HCT116 (cell line): Measurements from ENCODE around the gene CDYL. TPM values are rescaled to one million over a fixed set of nuclear protein-coding genes. Genes with fewer than 3 reads are reported as not detected.

Experiments
- ATAC-seq: fragments of 200-7000 bp; cut with Tn5 transposase; 2 replicates; pipeline ENCODE4 v1.9.1; 2020; ENCODE audit warnings: mild to moderate bottlenecking, moderate library complexity
- BruUV-seq: library from RNA; stranded (reverse); fragments of 400-500 nt; replicated peaks from 2 replicates; lab custom pipeline; 2021; lab: Mats Ljungman, UMichigan
- CTCF ChIA-PET: fragments of 300-600 bp; sonication (Branson Sonifier 250); formaldehyde crosslinking; loops from one replicate; lab custom pipeline; 2021; ENCODE audit warnings: antibody characterized with exemption; lab: Charles Lee
- POLR2A ChIA-PET: fragments of 300-600, 350-600 bp; sonication (Branson Sonifier 250); formaldehyde crosslinking; loops from one replicate; lab custom pipeline; 2021; ENCODE audit warnings: antibody characterized with exemption; lab: Charles Lee
- RAD21 ChIA-PET, 2 experiments: fragments of 300-600 bp; sonication (Branson Sonifier 250); formaldehyde crosslinking; loops; one replicate each; lab custom pipeline; 2023; ENCODE audit warnings: low total read pairs in 2 of 2; ENCODE audit not compliant: uncharacterized antibody in 2 of 2, unreplicated experiment in 2 of 2, low non-redundant PET in 1 of 2; lab: Charles Lee
- DNase-seq: peaks from one replicate; pipeline ENCODE4 v3.0.0-alpha.2; 2010; ENCODE audit warnings: low read depth, low spot score
- H2AFZ ChIP-seq: fragments of 200-600 bp; shearing (Covaris generic), sonication (generic); 2 replicates; pipeline ENCODE4 v1.6.1; 2017; ENCODE audit warnings: low read depth, mixed run types, mixed read lengths, antibody characterized with exemption, low read length; ENCODE audit not compliant: poor library complexity, severe bottlenecking
- H3K27ac ChIP-seq: 2 replicates; pipeline ENCODE4 v1.5.1; 2012; ENCODE audit warnings: low read depth, low read length
- H3K27me3 ChIP-seq: fragments of 200-600 bp; sonication (generic); 2 replicates; pipeline ENCODE4 v1.6.1; 2016; ENCODE audit warnings: mixed run types, low read length, mixed read lengths; ENCODE audit not compliant: insufficient read depth
- H3K36me3 ChIP-seq, 2 experiments: fragments of 200-500 bp in 1 of 2; fragments of 200-600 bp in 1 of 2; sonication (Bioruptor generic) in 1 of 2; sonication (generic) in 1 of 2; 2 replicates each; pipeline versions ENCODE4 v1.5.1 to v1.6.1; 2014 to 2016; ENCODE audit warnings: low read length in 2 of 2, inconsistent platforms in 1 of 2, mixed read lengths in 1 of 2, mixed run types in 1 of 2; ENCODE audit not compliant: insufficient read depth in 2 of 2, control insufficient read depth in 1 of 2
- H3K4me1 ChIP-seq, 2 experiments: fragments of 200-600 bp in 1 of 2; sonication (generic) in 1 of 2; 2 replicates each; pipeline versions ENCODE4 v1.5.1 to v1.6.1; 2012 to 2017; ENCODE audit warnings: low read length in 2 of 2, inconsistent platforms in 1 of 2, mild to moderate bottlenecking in 1 of 2, mixed read lengths in 1 of 2, mixed run types in 1 of 2, moderate library complexity in 1 of 2; ENCODE audit not compliant: insufficient read depth in 2 of 2, control insufficient read depth in 1 of 2
- H3K4me2 ChIP-seq: fragments of 200-600 bp; sonication (generic); 2 replicates; pipeline ENCODE4 v1.6.1; 2017; ENCODE audit warnings: mixed run types, low read length, mixed read lengths
- H3K4me3 ChIP-seq, 2 experiments: fragments of 200-600 bp in 1 of 2; sonication (generic) in 1 of 2; replicated peaks in 1 of 2; 2 replicates each; pipeline ENCODE4 v1.5.1; 2011 to 2016; ENCODE audit warnings: low read length in 2 of 2, control low read depth in 1 of 2, low read depth in 1 of 2, mild to moderate bottlenecking in 1 of 2, mixed read lengths in 1 of 2, mixed run types in 1 of 2
- H3K79me2 ChIP-seq: fragments of 200-600 bp; sonication (generic); 2 replicates; pipeline ENCODE4 v1.6.1; 2017; ENCODE audit warnings: mild to moderate bottlenecking, mixed run types, low read length, moderate library complexity, mixed read lengths; ENCODE audit not compliant: insufficient read depth
- H3K9ac ChIP-seq: fragments of 200-600 bp; sonication (generic); 2 replicates; pipeline ENCODE4 v1.6.1; 2016; ENCODE audit warnings: low read length, mixed read lengths
- H3K9me2 ChIP-seq: fragments of 200-600 bp; sonication (generic), shearing (Covaris generic); 2 replicates; pipeline ENCODE4 v1.6.1; 2017; ENCODE audit warnings: mixed run types, mild to moderate bottlenecking, moderate library complexity; ENCODE audit not compliant: insufficient read depth
- H3K9me3 ChIP-seq, 2 experiments: fragments of 200-500 bp in 1 of 2; fragments of 200-600 bp in 1 of 2; sonication (Bioruptor generic) in 1 of 2; sonication (generic) in 1 of 2; 2 replicates each; pipeline ENCODE4 v1.6.1; 2014 to 2017; ENCODE audit warnings: low read length in 2 of 2, mixed read lengths in 2 of 2, inconsistent platforms in 1 of 2, low read depth in 1 of 2, mild to moderate bottlenecking in 1 of 2, mixed run types in 1 of 2, moderate library complexity in 1 of 2; ENCODE audit not compliant: control insufficient read depth in 1 of 2, insufficient read depth in 1 of 2
- H4K20me1 ChIP-seq: fragments of 200-600 bp; sonication (generic), shearing (Covaris generic); 2 replicates; pipeline ENCODE4 v1.6.1; 2017; ENCODE audit warnings: mixed run types, mild to moderate bottlenecking, moderate library complexity; ENCODE audit not compliant: insufficient read depth
- CBX3 ChIP-seq: IDR thresholded peaks from 2 replicates; pipeline ENCODE4 v1.6.1; 2012; ENCODE audit warnings: low read depth
- CEBPB ChIP-seq: IDR thresholded peaks from 2 replicates; pipeline ENCODE4 v1.6.1; 2012; ENCODE audit warnings: low read depth
- CTCF ChIP-seq, 3 experiments: fragments of 200-600 bp in 1 of 3; sonication (generic) in 1 of 3; IDR thresholded peaks in 2 of 3; conservative IDR thresholded peaks in 1 of 3; 2 replicates each; pipeline ENCODE4 v1.5.1; 2012 to 2017; ENCODE audit warnings: low read depth in 2 of 3, low read length in 2 of 3, antibody characterized with exemption in 1 of 3, borderline replicate concordance in 1 of 3, control low read depth in 1 of 3, mild to moderate bottlenecking in 1 of 3, mixed read lengths in 1 of 3, mixed run types in 1 of 3, moderate library complexity in 1 of 3; ENCODE audit not compliant: insufficient read depth in 1 of 3
- EGR1 ChIP-seq: IDR thresholded peaks from 2 replicates; pipeline ENCODE4 v1.6.1; 2012; ENCODE audit warnings: low read depth
- POLR2AphosphoS5 ChIP-seq: IDR thresholded peaks from 2 replicates; pipeline ENCODE4 v1.6.1; 2011; ENCODE audit warnings: mild to moderate bottlenecking, low read depth, low read length, moderate library complexity
- SIN3A ChIP-seq: IDR thresholded peaks from 2 replicates; pipeline ENCODE4 v1.6.1; 2012; ENCODE audit warnings: low read depth
- SP1 ChIP-seq: IDR thresholded peaks from 2 replicates; pipeline ENCODE4 v1.6.1; 2012; ENCODE audit warnings: low read depth
- ZNF274 ChIP-seq: fragments of 200-500 bp; sonication (Bioruptor generic); IDR thresholded peaks from 2 replicates; pipeline ENCODE4 v1.6.1; 2014; ENCODE audit warnings: mild to moderate bottlenecking, low read depth, low read length, inconsistent platforms
- intact Hi-C: fragments of 100-400 bp; cut with micrococcal nuclease; formaldehyde crosslinking; loops from 2 replicates; pipeline ENCODE4 v1.10.0; 2022
- total RNA-seq: library from RNA; stranded (reverse); gene quantifications from one replicate; pipeline ENCODE4 v1.2.1, GENCODE V29; 2021; ENCODE audit not compliant: unreplicated experiment

Gene CDYL
- total RNA-seq, 1 experiment from 2014 or later = 42.6 TPM

GRCh38 chr6:4880363-4880762, 104.2 kb downstream of the CDYL start (continued):
- TF ChIP-seq CTCF (IDR thresholded peaks at IDR 0.05 in 2 of 3, conservative IDR thresholded peaks at IDR 0.05 in 1 of 3; ENCODE audit: borderline replicate concordance in 1 of 3, insufficient read depth in 1 of 3, low read depth in 2 of 3, low read length in 2 of 3) (no peak), SIN3A (no peak), CBX3 (no peak)

GRCh38 chr6:4883298-4883697, 107.1 kb downstream of the CDYL start:
- Histone ChIP-seq H3K27ac (no peak overlapping the region), H3K4me2 (no peak overlapping the region), H2AFZ (no peak overlapping the region), H3K27me3 (no peaks in the 10 kb centered on the region), H3K9me2 (no peaks in the 10 kb centered on the region), H3K4me3 (no peak overlapping the region), H3K9ac (no peak overlapping the region)
- CTCF ChIA-PET = no interaction called here
- DNase-seq = no peak
- TF ChIP-seq ZNF274 (no peak), POLR2AphosphoS5 (no peak), CEBPB (no peak), EGR1 (no peak), SP1 (no peak)
- TF ChIP-seq, all 23 proteins: peak for 0
- ChIA-PET RAD21 (no interaction called here), POLR2A (no interaction called here)
- intact Hi-C loops = no loop called here
- BruUV-seq = no TSS peak
- peaks cover 99% of the 10 kb centered on the region for H3K79me2 ChIP-seq
- no peak for ATAC-seq
- H3K4me1 ChIP-seq = no peaks in the 10 kb centered on the region
- H3K36me3 ChIP-seq = no peaks in the 10 kb centered on the region
- peaks cover 21% of the 10 kb centered on the region; the same call in 1 of the 2 replicates for H4K20me1 ChIP-seq
- H3K9me3 ChIP-seq = no peaks in the 10 kb centered on the region
